Measurements from ENCODE around the gene DACT3. TPM values are rescaled to one million over a fixed set of nuclear protein-coding genes. Genes with fewer than 3 reads are reported as not detected.

The DACT3 gene
- total RNA-seq, 1 donor from 2014 or later: 11.2 TPM

GRCh38 chr19:46608581-46609345, 52.2 kb downstream of the DACT3 start:
- TF ChIP-seq CTCF (IDR thresholded peaks at IDR 0.05): no peak
- H3K4me3 Mint-ChIP-seq (ENCODE audit: unreplicated experiment): no peak overlapping the region

DNA sequence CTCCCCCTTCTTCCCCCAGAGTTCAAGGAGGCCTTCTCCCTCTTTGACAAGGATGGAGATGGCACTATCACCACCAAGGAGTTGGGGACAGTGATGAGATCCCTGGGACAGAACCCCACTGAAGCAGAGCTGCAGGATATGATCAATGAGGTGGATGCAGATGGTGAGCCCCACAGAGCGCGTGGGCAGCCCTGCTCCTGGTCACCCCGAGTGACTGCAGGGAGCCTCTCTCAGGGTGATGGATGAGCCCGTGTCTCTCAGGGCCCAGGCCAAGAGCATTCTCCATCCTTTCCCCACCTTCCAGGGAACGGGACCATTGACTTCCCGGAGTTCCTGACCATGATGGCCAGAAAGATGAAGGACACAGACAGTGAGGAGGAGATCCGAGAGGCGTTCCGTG, 52.8 kb downstream of the DACT3 start:
- Mint-ChIP-seq H3K27me3 (ENCODE audit: unreplicated experiment) (no peaks in the 10 kb centered on the region), H3K27ac (ENCODE audit: unreplicated experiment) (no peak overlapping the region), H3K4me1 (ENCODE audit: unreplicated experiment) (peaks cover 17% of the 10 kb centered on the region), H3K4me3 (ENCODE audit: unreplicated experiment) (no peak overlapping the region), H3K36me3 (ENCODE audit: unreplicated experiment) (peaks cover 26% of the 10 kb centered on the region), H3K9me3 (ENCODE audit: unreplicated experiment) (no peaks in the 10 kb centered on the region)
- DNase-seq (ENCODE audit: extremely low spot score, unreplicated experiment): no peak
- TF ChIP-seq CTCF (IDR thresholded peaks at IDR 0.05): no peak

More at GRCh38 chr19:46608581-46609345, 52.2 kb downstream of the DACT3 start:
- DNase-seq (ENCODE audit: extremely low spot score, unreplicated experiment): no peak
- no peaks in the 10 kb centered on the region for H3K9me3 Mint-ChIP-seq (ENCODE audit: unreplicated experiment)
- no peaks in the 10 kb centered on the region for H3K27me3 Mint-ChIP-seq (ENCODE audit: unreplicated experiment)
- no peak overlapping the region for H3K27ac Mint-ChIP-seq (ENCODE audit: unreplicated experiment)
- H3K4me1 Mint-ChIP-seq (ENCODE audit: unreplicated experiment): peaks cover 11% of the 10 kb centered on the region
- peaks cover 26% of the 10 kb centered on the region for H3K36me3 Mint-ChIP-seq (ENCODE audit: unreplicated experiment)

DNA sequence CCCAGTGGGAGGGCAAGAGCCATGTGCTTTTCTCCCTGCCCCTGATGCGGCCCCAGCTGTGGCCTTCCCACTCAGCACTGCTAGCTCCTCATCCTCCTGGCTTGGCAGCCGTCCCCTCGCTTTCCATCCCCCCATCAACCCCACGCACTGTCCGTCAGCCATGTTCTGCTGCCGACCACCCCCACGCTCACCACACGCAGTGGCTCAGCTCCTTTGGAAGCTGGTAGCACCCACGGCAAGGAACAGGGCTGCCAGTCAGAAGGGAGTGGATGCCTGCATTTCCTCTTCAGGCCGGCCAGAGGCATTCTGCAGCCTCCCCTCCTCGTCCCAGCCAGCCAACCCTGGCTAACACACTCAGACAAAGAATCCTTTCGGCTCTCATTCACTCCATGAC, 53.5 kb downstream of the DACT3 start:
- Mint-ChIP-seq H3K4me1 (ENCODE audit: unreplicated experiment) (peaks cover 25% of the 10 kb centered on the region), H3K36me3 (ENCODE audit: unreplicated experiment) (peaks cover 26% of the 10 kb centered on the region), H3K27me3 (ENCODE audit: unreplicated experiment) (no peaks in the 10 kb centered on the region), H3K27ac (ENCODE audit: unreplicated experiment) (no peak overlapping the region), H3K9me3 (ENCODE audit: unreplicated experiment) (no peaks in the 10 kb centered on the region), H3K4me3 (ENCODE audit: unreplicated experiment) (no peak overlapping the region)
- TF ChIP-seq CTCF (IDR thresholded peaks at IDR 0.05): no peak
- no peak for DNase-seq (ENCODE audit: extremely low spot score, unreplicated experiment)

GRCh38 chr19:46606681-46607447, 54.1 kb downstream of the DACT3 start:
- Mint-ChIP-seq H3K9me3 (ENCODE audit: unreplicated experiment) (no peaks in the 10 kb centered on the region), H3K36me3 (ENCODE audit: unreplicated experiment) (peaks cover 26% of the 10 kb centered on the region), H3K27me3 (ENCODE audit: unreplicated experiment) (no peaks in the 10 kb centered on the region), H3K4me3 (ENCODE audit: unreplicated experiment) (no peak overlapping the region), H3K27ac (ENCODE audit: unreplicated experiment) (no peak overlapping the region), H3K4me1 (ENCODE audit: unreplicated experiment) (peaks cover 30% of the 10 kb centered on the region)
- no peak for DNase-seq (ENCODE audit: extremely low spot score, unreplicated experiment)
- no peak for TF ChIP-seq CTCF (IDR thresholded peaks at IDR 0.05)

DNA sequence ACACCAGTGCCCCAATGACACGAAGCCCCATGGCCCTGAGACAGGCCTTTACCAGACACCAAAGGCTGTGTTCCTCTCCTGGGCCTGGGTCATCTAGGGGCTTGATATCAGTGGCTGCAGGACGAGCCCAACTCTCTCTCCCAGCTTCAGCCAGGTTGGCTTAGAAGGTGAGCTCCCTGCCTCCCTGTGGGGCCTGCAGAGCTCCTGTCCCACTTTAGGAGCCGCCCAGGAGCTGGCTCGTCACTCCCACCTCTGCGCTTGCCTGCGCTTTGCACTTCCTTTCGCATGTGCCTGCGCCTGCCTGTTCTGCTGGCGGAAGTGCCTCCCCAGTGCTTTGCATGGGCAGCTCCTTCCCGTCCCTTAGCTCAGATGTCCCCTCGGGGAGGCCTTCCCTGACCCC, 55.0 kb downstream of the DACT3 start:
- no peak overlapping the region for H3K27ac Mint-ChIP-seq (ENCODE audit: unreplicated experiment)
- no peaks in the 10 kb centered on the region for H3K9me3 Mint-ChIP-seq (ENCODE audit: unreplicated experiment)
- H3K4me3 Mint-ChIP-seq (ENCODE audit: unreplicated experiment): no peak overlapping the region
- H3K36me3 Mint-ChIP-seq (ENCODE audit: unreplicated experiment): peaks cover 26% of the 10 kb centered on the region
- H3K27me3 Mint-ChIP-seq (ENCODE audit: unreplicated experiment): no peaks in the 10 kb centered on the region
- peaks cover 30% of the 10 kb centered on the region for H3K4me1 Mint-ChIP-seq (ENCODE audit: unreplicated experiment)
- TF ChIP-seq CTCF (IDR thresholded peaks at IDR 0.05): no peak
- DNase-seq (ENCODE audit: extremely low spot score, unreplicated experiment): no peak

All from osteocyte (in vitro differentiated cells).